HG02938 (cell line): ENCODE data around the gene WDR27.
"Not testable (repeated sequence)": the region's sequence is repeated elsewhere in the genome, so short reads cannot be mapped to it uniquely, and the experiment has no call there.

Source experiments
- ATAC-seq: cut with Tn5 transposase; IDR thresholded peaks from one replicate; pipeline ENCODE4 v1.9.1; 2021; ENCODE audit warnings: mild to moderate bottlenecking, moderate library complexity; ENCODE audit not compliant: unreplicated experiment

The WDR27 gene

DNA sequence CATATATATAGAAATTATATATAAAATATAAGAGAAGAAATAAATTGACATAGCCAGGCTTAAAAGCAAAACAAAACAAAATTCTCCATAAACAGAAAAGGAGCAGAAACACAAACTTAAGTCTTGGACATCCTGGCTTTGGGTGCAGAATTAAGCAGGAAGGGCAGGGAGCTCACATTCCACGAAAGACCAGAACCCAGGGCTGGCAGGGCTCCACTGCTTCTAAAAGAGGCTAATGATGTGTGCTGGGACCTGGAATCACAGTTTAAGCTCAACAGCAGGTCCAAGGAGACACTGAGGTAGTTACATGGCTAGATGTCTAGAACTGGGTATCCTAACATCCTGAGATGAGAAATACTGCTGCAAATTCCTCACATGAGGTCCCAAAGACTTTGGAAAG, 210.3 kb downstream of the WDR27 start:
- ATAC-seq: no peak

DNA sequence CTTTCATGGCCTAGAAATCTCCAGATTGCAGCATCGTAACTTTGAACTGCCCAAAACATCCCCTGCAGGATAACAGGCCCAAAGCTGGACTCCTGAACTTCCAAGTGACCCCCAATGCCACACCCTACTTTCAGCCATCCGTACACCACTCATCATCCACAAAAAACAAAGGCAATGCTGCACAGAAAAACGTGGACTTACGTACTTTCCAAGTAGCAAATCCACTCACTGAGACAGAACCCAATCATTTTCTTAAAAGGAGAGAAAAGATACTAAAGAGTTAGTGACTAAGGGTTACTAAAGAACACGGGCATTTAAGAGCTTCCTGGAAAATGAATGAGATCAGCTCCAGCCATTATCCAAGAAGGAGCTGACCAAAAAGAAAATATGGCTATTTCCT, 211.0 kb downstream of the WDR27 start:
- ATAC-seq: no peak

DNA sequence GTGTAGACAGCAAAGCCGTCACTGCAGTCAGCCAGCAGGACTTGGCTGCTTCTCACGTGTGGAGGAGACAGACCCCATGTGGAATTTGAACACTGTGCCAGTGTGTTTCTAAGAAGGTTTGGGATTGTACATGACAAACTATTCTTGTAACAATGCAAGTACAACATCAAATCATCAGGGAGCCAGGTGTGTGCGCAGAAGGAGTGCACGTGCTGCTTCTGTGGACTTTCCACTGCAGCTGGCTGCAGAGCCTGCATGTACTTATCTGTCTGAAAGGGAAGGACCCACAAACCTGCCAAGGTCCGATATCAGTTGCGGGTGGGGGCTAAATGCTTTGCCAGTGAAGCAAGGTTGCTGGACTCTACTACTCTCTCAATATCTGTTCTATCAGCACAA, 211.6 kb downstream of the WDR27 start:
- ATAC-seq: no peak

DNA sequence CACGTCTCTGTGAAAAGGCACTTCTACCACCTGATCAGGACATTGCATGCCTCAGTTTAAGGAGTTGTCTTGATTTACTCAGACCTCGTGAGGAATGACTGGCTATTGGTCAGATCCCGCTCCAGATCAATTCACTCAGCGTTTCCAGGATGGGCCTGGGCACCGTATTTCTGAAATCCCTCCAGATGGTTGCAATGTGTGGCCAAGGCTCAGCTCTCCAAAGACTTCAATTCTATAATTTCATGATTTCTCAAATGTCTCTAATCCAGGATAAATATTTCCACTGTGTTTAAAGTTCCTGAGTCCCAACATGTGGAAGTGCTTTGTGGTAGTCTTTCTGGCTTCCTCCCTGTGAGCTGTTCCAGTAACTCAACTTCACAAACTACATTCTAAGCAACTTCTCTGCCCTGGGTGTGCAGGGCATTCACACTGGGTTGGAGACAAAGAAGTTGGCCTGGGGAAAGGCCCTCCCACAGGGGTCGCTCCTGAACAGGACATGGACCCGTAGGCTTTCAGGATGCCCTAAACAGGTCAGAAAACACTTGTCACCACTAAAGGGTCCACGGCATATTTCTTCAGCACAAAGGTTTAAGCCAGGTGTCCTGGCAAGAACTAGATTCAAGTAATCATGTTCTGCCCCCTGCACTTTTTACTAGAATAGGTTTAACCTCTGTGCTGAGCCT, 212.1 kb downstream of the WDR27 start:
- no peak for ATAC-seq

DNA sequence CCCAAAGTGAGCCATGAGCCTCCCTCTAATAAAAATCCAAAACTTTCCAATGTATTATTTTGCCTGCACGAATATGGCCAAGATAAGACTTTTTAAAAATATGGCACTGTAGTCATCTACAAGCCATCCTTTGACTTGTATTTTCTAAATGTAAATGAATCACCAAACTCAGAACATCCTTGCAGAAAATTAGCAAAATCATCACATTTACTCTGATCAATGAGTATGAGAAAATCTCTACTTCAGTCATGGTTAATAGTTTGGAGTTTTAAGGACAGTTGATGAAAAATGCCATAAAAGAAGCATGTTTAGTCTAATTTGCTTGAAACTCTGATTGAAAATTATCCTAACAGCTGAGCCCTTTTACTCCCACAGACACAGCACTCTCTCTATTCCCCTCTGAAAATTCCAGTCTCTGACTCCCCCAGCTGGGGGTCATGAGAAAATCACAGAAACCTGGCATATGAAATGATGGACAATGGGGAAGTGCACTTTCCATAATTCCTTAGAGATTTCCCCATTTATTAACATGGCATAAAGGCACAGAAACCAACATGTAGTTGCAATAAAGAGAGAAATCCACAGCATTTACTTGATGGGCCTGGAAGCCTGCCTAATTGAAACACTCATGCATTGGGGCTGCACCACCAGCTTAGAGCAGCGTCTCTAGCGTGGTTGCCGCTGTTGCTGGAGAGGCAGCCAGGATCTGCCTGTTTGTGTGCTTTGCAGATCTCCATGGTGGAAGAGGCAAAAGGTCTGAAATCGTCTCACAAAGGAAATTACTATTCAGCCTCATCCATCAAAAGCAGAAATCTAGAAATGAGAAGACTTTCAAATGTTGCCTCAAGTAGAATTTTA, 214.0 kb downstream of the WDR27 start:
- ATAC-seq: no peak

DNA sequence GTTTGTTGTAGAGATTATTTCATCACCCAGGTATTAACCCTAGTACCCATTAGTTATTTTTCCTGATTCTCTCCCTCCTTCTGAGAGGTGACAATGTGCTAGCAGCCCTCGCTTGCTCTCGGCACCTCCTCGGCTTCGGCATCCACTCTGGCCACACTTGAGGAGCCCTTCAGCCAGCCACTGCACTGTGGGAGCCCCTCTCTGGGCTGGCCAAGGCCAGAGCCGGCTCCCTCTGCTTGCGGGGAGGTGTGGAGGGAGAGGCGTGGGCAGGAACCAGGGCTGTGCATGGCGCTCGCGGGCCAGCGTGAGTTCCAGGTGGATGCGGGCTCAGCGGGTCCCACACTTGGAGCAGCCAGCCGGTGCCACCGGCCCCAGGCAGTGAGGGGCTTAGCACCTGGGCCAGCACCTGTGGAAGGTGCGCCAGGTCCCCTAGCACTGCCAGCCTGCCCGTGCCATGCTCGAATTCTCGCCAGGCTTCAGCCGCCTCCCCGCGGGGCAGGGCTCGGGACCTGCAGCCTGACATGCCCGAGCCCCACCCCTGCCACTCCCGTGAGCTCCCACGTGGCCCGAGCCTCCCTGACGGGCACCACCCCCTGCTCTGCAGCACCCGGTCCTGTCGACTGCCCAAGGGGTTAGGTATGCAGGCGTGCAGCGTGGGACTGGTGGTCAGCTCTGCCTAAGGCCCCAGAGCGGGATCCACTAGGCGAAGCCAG, 221.9 kb downstream of the WDR27 start:
- no peak for ATAC-seq

DNA sequence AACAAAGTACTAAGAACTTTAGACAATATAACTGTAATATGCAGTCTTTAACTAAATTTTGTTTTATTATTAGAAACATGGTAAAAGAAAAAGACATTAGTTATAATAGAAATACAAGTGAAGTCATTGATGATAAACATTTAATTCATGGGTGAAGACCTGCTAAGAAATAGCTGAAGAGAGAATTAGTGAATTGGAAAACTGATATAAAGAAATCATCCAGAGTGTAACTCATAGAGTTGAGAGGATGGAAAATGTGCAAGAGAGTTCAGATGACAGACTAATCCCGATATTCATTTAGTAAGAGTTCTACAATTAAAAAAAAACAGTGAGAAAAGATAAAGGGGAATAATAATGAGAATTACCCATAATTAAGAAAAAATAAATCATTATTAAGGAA, 227.5 kb downstream of the WDR27 start:
- no peak for ATAC-seq

DNA sequence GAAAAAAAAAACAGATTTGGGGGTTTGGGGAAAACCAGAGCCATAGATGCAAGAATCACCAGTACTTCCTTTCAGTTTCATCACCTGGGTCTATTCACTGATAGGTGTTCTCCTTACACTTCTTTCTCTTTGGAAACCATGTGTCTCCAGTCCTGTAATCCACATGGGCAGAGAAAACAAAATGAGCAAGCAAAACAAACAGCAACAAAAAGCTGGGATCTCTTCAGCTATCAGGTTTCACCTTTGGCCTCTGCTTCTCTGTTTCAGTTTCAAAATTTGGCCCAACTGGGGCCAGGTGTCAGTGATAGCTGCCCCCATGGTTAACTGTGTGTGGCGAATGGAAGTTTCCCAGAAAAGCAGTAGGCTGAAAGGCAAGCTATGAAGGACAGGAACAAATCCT, 228.2 kb downstream of the WDR27 start:
- ATAC-seq: peak; percentile 67

DNA sequence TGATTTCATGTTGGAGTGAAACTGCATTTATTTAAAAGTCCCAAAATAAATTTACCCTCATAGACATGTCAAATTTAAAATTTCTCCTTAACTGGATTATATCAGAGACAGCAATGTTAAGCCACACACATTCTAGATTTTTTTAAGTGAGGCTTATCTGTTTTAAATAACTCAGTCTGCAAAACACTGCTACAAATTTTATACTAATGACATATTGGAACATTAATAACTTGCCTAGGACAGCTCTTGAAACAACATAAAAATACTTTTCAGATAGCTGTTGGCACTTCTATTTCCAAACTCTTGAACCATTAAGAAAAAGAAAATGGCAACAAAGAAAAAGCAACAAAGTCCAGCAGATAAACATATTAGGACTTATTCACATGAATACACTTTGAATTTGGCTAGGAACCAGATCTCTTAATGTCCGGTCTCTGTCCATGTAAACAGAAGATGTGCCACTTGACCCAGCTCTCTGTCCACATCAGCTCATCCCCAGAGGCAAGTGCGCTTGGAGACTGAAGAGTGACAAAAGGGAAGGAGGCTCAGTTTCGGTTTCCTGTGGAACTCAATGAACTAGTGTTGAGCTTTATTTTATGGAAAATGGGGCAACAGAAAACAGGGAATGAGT, 228.9 kb downstream of the WDR27 start:
- no peak for ATAC-seq

DNA sequence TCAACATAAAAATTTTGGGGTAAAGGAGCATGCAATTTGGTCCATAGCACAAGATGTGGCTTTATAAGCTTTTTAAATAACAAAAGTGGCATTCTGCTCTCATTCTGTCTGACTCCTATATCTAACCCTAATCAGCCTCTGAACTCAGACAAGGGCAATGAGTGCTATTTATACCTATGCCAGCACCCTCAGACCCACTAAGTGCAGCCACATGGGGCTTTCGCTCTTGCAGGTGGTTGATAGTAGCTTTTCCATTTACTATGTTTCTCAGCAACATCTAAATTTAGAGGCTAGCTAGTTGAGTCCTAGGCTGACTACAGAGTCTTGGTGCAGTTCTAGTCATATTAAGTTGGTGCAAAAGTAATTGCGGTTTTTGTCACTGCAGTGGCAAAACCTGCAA, 231.0 kb downstream of the WDR27 start:
- no peak for ATAC-seq

DNA sequence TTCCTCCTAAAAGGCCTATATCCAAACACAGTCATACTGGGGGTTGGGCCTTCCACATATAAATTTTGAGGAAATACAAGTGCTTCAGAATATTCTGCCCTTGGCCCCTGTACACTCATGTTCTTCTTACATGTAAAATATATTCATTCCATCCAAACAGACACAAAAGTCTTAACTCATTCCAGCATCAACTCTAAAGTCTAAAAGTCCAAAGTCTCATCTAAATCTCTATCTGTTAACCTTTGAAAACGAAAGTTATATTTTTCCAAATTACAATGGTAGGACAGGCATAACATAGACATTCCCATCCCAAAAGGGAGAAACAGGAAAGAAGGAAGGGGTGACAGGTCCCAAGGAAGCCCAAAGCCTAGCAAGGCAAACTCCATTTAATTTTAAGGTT, 232.8 kb downstream of the WDR27 start:
- ATAC-seq: no peak

DNA sequence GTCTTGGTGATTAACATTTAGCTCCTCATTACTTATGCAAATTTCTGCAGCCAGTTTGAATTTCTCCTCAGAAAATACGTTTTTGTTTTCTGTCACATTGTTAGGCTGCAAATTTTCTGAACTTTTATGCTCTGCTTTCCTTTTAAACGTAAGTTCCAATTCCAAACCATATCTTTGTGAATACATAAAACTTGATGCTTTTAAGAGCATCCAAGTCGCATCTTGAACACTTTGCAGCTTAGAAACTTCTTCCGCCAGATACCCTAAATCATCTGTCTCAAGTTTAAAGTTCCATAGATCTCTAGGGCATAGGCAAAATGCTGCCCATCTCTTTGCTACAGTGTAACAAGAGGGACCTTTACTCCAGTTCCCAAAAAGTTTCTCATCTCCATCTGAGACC, 234.1 kb downstream of the WDR27 start:
- ATAC-seq: not testable (repeated sequence)

DNA sequence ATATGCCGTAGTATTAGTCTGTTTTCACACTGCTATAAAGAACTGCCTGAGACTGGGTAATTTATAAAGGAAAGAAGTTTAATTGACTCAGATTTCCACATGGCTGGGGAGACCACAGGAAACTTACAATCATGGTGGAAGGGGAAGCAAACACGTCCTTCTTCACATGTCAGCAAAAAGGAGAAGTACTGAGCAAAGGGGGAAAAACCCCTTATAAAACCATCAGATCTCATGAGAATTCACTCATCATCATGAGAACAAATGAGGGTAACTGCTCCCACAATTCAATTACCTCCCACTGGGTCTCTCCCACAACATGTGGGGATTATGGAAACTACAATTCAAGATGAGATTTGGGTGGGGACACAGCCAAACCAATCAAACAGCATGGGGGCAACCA, 235.6 kb downstream of the WDR27 start:
- ATAC-seq: not testable (repeated sequence)

DNA sequence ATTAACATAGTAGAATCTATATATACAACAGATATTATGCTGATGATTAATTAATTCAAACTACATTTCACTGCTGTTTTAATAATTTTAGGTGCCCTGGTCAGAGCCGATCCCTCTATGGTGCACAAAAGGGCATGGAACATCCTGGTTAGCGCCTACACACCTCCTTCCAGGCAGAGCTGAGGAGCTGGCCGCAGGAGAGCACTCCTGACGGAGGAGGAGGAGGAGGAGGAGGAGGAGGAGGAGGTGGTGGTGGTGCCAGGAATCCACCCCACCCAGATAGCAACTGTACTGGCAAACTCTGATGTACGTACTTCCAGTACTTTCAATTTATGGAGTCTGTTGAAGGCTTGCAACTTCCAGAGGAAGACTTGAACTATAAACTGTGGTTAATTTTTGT, 244.1 kb downstream of the WDR27 start:
- ATAC-seq: no peak

DNA sequence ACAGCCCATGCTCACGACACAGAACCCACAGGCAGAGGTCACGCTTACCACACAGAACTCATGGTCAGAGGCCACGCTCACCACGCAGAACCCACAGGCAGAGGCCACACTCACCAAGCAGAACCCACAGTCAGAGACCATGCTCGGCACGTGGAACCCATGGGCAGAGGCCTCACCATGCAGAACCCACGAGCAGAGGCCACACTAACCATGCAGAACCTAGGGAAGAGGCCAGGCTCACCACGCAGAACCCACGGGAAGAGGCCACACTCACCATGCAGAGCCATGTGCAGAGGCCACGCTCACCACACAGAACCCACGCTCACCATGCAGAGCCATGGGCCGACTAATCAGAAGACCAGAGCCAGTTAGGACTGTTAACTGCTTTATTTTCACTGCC, 245.0 kb downstream of the WDR27 start:
- no peak for ATAC-seq

DNA sequence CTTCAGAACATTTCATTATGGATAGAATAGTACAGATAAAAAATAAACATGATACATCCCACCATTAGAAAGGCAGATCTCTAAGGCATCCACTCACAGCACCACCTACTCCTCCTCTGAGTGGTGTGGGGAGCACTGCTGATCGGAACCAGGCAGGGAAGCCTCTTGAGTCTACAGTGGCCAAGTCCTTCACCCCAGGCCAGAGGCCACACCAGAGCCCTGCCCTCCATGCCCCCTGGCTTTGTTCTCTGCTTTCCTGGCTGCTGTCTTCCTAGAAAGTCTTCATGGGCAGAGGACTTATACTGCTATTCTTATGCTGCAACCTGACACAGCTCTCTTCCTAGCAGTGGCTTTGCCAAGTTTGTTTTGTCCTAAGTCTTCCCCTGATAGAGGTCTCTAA, 246.4 kb downstream of the WDR27 start:
- ATAC-seq: no peak

DNA sequence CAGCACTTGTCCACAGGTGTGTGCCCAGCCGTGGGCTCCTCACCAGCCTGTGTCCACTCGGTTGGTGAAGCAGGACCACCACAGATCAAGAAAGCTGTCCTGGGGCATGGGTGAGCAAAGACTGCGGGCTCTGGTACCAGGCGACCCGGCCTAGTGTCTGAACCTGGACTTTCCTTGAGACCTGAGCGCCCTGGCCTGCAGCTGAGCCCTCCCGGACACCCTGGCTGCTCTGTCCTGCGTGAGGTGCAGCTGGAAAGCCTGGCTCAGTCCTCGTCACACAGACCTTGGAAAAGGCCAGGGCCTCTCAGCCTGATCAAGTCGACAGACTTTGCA, 247.0 kb downstream of the WDR27 start:
- no peak for ATAC-seq

DNA sequence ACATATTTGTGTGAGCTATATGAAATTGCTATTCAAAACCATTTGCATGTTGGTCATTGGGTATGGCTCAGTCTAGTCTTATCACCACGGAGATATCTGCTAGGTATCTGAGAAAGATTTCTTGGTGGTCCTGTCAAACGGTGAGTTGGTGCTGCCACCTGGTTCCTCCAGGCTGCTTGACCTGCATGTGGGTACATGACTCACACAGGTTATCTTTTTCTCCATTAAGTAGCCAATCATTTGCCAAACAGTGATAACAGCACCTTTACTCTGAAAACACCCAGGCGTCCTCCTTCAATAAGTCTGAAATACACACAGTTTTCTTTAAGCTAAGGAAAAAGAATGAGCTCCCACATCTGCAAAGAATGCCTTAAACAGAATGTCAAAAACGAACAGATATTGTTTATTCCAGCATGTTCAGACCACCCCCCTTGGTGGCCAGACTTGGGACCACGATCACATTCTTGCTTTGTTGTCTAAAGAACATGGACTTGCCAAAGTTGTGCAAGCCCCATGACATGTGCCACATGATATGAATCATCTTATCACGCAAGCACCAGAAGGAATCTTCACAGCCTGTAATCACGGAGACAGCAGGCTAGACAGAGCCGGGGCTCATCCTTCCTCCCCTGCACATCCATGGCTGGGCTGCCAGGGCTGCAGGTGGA, 247.5 kb downstream of the WDR27 start:
- no peak for ATAC-seq

DNA sequence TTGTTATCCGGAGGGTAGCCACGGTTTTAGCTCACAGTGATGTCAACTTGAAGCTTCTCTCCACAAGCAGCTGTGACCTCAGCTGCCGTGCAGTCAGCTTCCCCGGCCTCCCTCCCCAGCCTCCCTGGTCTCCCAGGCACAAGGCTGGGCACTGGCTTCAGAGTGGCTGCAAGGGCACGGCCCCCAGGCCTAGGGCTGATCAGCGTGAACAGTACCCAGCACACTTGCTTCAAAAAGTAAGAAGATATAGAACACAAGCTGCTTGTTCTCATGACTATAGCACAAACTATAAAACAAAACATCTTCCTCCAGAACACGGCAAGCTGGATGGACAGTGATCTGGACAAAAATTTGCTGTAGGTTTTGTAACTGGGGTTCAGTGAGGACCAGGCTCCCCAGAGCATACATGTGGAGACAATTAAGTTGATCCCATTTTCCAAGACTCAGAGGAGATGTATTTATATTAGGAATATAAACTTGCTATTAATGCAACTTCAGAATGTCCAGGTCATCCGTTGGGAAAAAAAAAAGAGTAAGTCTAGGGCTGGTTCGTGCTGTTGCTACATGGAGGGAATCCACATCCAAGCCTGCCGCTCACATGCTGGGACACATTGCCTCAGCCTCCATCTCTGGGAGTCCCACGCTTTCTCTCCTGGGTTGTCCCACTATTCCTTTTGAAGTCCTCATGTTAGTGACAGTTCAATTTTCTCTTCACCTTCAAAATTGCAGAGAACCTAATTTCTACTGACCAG, 248.8 kb downstream of the WDR27 start:
- ATAC-seq: no peak

DNA sequence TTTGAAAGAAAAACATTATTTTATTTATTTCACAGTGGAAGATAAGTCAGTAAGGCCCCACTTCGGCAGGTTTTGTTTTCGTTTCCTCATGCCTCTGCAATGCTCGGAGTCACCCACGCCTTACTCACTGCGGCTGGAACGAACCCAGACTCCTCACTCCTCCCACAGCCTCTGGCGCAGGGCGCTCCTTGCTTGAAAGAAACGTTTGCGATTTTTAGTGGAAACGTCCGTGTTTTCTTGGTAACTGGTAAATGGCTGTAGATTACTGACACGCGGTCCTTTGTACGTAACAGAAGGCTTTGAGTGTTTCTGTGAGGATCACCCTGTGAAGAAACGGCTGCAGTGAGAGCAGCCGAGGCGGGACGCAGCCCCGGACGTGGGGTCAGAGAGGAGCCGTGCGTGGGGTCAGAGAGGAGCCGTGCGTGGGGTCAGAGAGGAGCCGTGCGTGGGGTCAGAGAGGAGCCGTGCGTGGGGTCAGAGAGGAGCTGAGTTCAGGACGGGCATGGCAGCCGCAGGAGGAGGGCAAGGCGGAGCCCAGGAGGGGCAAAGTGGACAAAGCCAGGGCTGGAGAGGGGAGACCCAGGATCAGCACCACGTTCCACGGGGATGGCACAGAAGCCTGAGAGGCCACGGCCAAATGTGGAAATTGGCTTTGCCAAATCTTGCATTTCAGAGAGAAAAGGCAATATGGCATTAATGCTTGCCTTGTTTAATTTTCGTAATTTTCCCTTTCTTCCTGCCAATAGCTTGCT, 249.5 kb downstream of the WDR27 start:
- ATAC-seq: no peak
